Activated CD4-positive, CD25-positive, alpha-beta regulatory T cell treated with anti-CD3 and anti-CD28 coated beads, Interleukin-2, amount 50 U/mL, for 16 hours (primary cell): ENCODE results near the gene INPP4B.

Experiments used
- DNase-seq: peaks from one replicate; pipeline ENCODE4 v3.0.0-alpha.2; 2020; ENCODE audit warnings: low read depth, low spot score

Gene INPP4B

DNA sequence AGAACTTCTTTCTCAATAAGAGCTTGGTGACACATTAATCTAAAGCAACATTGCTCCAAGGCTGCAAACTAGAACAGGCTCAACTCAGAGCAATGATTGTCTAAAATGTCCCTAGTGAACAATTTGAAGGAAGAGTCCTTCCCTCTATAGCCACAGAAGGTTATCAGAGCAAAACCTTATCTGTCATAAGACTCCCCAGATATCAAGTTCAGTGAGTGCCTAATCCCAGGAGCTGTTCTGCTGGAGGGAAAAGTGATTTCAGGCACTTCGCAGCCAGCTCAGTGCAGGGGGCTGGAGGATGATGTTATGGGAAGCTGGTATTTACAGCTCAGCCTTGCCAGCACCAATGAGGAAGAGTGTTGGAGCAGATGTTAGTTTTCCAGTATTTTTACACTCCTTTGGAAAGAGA lies 497.5 kb downstream of the INPP4B start:
- DNase-seq = no peak

DNA sequence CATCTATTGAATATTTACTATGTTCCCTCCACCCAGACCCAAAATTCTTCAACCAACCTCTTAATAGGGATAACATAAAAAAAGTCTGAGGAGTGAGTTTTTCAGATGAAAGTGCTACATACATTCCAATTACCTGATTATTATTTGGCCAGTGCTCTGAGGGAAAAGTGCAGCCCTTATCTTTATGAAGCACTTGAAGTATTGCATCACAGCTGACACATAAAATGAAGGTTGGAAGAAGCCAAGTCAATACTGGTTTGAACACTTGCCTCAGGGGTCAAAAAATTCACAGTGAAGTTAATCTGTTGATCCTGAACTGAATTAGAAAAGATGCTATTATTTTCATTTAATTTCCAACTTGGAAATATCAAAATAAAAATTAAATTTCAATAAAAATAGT lies 498.9 kb downstream of the INPP4B start:
- DNase-seq = no peak

DNA sequence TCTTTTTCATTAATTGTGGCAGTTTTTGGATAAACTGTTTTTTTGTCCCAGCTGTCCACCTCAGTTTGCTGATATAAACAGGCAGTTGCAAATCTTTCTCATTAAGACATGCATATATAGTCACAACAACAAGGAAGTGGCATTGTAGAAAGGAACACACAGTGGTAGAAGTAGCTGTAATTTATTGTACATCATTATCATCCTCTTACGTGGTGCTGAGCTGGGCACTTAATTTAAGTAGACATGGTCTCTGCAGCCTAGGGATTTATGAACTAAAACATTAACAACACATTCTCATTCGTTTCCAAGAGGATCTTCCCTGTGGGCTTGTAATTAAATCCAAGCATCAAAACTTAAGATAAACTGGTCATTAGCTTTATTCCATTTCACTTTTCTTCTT lies 500.2 kb downstream of the INPP4B start:
- DNase-seq = no peak

DNA sequence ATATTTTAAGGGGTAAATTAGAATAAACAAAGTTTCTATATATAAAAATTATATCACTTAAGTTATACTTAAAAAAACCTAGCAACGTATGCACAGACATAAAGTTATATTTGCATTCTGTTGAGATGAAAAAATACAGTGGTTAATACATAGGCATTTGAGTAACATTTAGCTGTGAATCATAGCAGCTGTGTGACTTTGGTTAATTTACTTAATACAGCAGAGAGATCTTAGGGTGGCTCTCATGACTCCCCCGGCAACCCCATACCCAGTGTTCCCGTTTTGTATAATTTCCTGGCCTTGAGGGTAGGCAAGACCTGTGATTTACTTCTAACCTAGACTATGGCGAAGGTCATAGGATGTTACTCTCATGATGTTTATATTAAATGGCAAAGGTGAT lies 504.8 kb downstream of the INPP4B start:
- DNase-seq = no peak

DNA sequence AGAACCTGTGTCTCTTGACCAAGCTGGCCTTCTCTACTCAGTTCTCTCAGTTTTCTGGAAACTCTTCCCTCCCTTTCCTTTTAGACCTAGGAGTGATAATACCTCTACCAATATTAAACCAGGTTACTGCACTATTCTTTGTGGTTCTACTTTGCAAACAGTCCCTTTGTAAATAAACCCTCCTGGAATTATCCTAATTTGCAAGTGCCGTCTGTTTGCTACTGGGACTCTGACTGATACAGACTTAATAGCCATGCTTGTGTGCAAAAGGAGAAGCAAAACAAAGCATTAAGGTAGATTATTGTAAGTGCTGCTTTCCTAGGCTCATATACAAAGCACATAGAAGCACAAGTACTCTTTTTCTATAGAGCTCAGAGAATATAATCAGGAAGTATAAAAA lies 507.0 kb downstream of the INPP4B start:
- no peak for DNase-seq

DNA sequence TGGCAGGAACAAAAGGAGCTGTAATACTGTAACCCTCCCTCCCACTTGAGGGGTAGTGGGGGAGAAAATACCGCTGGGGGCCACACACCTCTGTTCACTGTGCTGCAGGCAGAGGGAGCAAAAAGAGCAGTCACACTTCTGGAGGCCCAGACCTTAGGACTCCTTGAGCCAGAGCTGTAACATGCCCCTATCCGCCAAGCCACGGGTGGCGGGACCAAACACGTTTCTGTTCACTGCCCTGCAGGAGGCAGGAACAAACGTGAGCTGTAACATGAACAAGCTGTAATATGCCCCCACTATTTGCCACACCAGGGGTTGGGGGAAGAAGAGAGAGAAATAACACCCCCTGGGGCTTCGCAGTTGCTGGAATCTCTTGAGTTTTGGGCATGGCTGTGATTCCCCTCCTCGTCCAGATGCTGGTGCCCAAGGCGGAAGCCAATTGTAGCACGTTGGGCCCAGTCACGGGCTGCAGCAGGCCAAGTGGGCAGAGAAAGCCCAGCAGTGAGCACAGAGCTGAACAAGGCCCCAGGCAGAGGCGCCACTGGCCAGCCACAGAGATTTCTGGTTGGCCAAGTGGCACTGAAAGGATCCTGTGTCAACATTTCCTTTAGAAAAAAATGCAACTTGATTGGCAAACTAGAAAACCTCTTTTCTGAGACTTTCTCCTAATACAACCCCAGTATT lies 509.7 kb downstream of the INPP4B start:
- DNase-seq = no peak

DNA sequence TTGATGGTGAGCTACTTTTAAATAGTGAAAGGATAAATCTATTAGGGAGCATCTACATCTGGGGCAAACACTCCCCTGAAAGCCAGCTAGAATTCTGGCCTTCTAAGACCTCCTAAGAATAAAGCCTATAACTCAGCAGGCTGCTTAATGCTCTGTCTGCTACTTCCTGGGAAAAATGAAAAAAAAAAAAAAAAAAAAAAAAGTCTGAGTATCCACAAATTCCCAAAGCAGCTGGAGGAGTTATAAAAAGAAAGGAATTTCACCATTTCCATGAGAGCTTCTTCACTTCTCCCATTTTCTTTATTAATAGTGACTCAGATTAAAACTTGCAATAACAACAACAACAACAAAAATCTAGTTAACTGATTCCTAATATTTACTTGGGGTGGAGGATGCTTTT lies 511.2 kb downstream of the INPP4B start:
- no peak for DNase-seq

DNA sequence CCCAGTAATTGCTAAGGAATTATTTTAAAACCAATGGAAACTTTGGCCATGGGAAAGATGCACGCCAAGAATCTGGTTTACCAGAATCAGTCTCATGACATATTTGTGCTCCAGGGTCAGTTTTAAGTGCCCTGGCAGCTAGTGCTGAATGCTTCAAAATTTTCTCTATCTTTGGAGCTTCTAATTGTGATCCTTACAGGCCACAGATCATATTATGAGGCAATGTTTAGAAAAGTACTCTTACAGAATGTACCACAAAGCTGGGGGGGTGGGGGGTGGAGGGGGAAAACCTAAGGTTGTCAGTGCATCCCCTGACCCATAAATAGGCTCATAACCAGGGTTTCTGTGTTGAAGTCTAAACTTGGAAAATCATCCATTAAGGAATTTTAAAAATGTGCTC lies 514.5 kb downstream of the INPP4B start:
- no peak for DNase-seq

DNA sequence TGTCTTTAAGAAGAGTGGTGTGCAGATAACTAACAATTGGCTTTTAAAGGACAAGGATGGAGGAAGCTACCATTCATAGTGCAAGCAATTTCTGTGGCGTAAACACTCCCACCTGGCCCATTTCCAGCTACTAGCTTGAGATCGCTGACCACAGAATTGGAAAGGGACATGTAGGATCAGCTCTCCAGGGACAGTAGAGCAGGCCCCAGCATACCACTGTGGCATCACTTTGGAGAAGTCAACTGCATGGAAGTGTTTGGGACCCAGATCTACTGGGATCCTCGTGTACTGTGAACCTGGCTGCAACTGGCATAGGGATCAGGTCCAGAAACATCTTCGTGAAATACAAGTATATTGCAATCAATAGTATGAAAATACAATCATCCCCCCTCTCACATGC lies 515.0 kb downstream of the INPP4B start:
- DNase-seq = no peak

DNA sequence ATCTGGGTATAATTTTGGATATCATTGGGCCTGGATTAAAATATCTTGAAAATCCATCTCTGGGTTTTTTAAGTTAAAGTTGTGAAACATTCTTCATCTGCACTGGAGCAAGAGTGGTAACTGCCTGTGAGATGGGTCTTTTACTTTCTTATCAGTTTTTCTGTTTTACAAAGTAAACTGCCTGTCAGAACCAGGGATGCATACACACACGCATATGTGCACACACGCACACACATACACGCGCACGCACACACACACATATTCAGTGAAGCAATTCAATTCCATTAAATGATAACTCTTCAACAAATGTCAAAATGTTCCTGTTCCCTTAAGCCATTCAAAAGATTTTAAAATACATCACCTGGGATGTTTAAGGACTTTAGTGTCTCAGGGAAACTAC lies 515.8 kb downstream of the INPP4B start:
- no peak for DNase-seq

DNA sequence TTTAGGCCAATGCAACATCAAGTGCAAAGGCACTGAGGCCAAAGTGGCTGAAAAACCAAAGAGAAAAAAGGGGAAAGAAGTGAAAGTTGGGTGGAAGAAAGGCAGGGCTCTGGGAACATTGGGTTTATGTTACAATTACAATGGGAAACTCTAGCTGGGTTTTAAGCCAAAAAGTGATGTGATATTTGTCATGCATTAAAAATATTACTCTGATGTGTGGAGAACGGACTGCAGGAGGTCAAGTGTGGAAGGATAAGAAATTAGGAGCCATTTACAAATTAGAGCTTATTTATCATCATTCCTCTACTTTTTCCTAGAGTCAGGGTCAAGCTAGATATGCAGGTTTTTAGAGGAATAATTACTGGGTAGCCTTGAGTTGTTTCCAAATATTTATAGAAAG lies 516.8 kb downstream of the INPP4B start:
- no peak for DNase-seq

DNA sequence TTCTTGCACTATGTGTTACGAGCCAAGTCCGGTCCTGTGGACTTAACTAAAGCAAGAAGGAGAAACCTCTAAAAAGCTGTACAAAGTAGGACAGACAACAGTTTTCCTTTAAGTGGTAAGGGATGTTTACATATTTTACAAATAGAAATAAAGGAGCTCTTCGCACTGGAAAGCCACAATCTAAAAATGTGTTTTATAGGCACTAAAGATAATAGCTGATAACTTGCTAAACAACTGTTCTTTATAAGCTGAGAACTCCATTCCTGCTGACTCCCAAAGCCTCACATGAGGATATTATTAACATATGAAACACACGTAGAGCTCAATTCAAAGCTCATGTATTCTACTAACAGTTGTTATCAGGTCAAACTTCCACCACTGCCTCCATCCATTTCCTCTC lies 519.9 kb downstream of the INPP4B start:
- DNase-seq = no peak

DNA sequence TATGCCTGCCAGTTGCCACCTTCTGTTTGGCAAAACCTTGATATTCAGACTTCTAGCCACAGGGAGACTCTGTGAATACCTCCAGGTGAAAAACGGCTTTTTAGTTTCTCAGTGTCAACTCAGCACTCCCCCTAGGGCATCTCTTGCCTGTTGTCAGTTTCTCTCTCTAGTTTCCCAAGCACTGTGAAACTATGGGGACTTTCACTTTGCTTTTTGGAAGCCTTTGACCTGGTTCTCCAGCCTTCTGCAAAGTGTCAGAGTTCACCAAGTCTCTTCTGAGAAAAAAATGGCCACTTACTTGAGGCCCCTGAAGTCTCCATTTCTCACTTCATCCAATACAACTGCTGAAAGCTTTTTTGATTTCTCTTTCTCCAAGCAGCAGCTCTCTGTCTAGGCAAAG lies 521.5 kb downstream of the INPP4B start:
- DNase-seq = no peak

DNA sequence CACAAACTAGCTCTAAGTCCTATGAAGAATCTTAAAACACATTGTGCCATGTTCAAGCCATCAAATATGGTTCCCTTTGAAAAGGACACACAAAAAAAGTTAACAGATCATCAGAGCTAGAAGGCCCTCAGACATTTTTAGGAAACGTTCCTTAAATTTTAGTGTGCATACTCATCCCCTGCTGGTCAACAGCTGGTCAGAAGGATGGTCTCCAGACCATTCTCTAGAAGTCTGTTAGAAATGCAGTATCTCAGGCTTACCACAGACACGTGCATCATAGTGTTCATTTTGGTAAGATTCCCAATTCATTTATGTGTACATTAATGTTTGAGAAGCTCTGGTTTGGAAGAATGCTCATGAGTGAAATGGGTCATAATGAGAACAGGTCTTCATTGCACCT lies 523.1 kb downstream of the INPP4B start:
- no peak for DNase-seq

DNA sequence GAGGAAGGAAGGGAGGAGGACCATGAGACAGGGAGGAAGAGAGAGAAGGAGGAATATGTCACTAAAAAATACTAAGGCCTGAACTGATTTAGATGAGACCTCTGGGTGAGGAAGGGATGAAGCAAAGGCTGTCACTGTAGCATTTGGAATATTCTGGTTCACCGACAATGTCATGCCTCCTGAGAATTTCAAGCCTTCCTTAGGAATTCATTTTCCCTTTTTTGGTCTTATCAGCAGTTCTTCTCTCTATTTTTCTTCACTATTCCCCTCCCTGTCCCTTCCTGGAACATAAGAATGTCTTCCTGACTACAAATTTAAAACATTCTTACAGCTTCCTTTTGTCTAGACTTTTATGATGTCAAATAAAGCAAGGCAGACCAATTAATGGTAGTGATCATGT lies 527.8 kb downstream of the INPP4B start:
- no peak for DNase-seq

DNA sequence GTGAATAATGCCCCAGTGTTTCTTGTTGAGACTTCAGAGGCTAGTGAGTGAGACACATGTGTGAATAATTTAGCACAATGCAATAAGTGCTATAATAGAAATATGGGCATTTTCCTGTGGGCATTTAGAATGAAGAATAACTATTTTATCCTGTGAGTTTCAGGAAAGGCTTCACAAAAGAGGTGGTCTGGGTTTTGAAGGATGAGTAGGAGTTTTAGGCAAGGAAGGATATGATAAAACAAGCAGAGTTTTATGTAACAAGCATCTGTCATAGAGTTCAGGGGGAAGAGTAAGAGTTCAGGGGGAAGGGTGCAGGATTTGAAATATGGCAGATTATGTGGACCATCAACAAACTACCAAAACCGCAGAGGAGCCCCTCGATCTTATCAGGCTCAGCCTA lies 529.2 kb downstream of the INPP4B start:
- no peak for DNase-seq

DNA sequence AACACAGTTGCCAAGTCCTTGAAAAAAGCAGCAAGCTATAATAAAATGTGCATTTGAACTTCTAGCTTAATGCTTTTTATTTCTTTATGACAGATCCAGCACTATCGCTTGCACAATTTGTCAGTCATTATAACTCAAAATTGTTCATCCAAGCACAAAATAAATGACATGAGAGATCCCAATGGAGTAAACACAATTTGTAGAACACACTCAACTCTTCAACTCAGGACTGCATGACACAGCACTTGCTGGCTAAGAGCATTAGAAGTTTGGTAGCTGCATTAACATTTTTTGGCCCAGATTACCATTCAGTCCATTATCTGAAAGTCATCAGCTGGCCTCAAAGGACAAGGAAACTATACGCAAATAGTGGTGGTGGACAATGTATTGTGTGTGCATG lies 530.1 kb downstream of the INPP4B start:
- DNase-seq = no peak

DNA sequence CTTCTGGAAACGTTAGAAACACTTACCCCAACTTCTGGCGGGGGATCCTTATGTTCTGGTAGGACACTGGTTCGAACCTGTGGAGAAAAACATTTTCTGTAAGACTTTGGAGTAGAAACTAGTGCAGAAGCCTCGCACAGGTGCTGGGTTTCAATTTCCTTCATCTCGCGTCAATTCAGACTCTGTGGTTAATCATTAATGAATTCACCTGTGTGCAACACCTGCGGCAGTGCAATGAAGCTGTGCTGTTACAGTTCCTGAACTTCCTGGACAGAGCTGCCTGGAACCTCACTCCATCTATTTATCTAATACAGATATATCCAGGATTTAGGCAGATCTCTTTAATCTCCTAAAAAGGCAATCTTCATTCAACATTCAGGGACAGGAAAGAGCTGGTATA lies 531.4 kb downstream of the INPP4B start:
- no peak for DNase-seq

DNA sequence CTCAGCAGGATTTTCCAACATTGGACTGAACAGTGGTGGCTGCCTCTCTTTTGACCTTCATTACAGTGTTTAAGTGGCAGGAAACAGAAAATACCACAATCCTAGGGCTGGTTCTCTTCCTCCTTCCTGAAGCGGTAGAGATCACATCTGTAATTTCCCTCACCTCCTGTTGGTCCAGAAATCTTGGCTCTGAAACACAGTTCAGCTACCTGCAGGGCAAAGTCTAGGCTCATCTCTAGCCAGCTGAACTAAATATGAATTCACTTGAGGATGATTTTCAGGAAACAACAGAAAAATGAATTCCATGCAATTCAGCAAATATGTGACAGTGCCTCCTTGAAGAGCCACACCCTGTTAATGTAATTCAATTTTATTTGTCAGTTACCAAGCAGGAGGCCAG lies 531.9 kb downstream of the INPP4B start:
- DNase-seq = no peak

DNA sequence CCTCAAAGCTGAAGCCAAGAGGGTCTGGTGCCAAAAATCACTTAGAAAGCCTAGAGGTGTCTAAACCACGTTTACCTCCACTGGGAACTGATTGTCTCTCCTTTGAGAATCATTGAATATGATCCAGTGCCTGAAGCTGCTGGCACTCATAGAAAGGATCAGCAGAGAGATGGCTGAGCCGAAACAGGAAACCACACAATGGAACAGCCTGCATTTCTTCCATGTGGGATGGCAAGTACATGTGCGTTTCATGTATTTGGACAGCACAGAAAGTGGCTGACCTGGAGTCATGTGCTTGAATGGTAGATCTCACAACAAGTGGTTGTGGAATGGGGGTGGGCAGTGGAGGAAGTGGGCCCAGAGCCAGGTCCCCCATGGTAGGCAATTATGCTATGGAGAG lies 533.7 kb downstream of the INPP4B start:
- DNase-seq = no peak

DNA sequence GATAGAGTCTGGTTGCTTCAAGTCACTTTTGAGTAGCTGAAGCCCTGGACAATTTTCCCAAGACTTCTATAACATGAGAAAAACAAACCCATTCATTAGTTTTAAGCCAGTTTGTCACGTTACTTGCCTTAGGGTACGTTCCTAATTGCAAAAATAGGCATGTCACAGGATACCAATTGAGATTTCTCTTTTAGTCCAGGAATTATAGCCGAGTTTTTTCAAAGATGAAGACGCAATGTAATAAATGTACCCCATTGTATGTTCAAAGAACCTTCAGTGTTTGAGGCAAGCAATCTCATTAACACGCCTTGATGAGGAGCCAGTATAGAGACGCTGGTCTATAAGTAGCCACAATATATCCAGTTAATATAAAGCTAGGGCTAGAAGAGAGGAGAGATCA lies 534.2 kb downstream of the INPP4B start:
- no peak for DNase-seq

DNA sequence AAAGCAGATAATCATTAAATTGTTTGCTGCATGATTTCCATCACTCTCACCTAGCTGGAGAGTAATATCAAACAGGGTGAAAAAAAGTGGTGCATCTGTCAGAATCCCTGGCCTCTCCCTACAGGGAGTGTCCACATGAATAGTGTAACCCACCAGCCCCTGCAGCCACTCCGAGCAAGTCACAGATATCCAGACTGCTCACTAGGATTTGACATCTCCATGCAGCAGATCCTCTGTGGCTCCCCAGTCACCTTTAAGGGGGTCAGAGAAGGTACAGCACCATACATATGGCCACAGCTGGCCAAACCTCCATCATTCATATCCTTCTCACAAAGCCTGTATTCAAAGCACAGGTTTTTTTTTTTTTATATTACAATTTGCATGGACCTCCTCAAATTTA lies 536.3 kb downstream of the INPP4B start:
- DNase-seq = no peak

DNA sequence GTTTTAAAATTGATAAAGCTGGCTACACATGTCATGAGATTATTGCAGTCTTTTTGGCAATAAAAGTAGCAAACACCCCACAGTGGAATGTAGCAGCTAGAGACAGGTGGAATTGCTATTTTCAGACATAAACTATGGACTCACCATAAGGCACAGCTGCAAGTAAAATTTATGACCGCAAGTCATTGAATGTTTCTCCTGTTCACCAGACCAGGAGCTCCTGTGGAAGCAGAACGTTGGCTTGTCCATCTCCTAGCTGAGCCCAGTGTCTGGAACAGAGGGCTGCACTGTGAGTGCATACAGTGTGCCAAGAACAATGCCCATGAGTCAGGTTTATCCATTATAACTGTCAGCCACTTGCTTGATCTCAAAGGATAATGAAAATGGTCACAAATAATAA lies 538.2 kb downstream of the INPP4B start:
- no peak for DNase-seq

DNA sequence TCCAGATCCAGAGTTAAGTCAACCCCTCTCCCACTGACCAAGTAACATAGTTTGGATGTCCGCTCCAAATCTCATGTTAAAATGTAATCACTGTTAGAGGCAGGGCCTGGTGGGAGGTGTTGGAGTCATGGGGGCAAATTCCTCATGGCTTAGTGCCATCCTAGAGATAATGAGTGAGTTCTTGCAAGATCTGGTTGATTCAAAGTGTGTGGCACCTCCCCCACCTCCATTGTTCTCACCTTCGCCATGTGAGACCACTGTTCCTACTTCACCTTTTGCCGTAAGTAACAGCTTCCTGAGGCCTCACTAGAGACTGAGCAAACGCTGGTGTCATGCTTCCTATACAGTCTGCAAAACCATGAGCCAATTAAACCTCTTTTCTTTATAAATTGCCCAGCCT lies 548.8 kb downstream of the INPP4B start:
- DNase-seq = no peak
